ENCODE results near the gene FBXO45. TPM values are rescaled to one million over a fixed set of nuclear protein-coding genes. Genes with fewer than 3 reads are reported as not detected.
"Not testable (repeated sequence)": the region's sequence is repeated elsewhere in the genome, so short reads cannot be mapped to it uniquely, and the experiment has no call there.

The FBXO45 gene
- total RNA-seq, 1 donor from 2014 or later = 6.4 TPM

GRCh38 chr3:196636369-196637349, 68.2 kb downstream of the FBXO45 start:
- intact Hi-C loops (cut with DNase I) = no loop called here
- no peak for DNase-seq (ENCODE audit: low spot score)

- intact Hi-C loops (cut with DNase I) = not testable (repeated sequence)
Measured at GRCh38 chr3:196637941-196638340, 69.5 kb downstream of the FBXO45 start.

More at GRCh38 chr3:196637941-196638340, 69.5 kb downstream of the FBXO45 start:
- DNase-seq (ENCODE audit: low spot score) = not testable (repeated sequence)

Other genes starting within 250 kb of the FBXO45 start
- not detected for gene TM4SF19, start 230.3 kb upstream of the FBXO45 start, total RNA-seq
- gene UBXN7, start 136.2 kb upstream of the FBXO45 start, total RNA-seq = 30.1 TPM
- gene RNF168, start 64.9 kb upstream of the FBXO45 start, total RNA-seq = 21.8 TPM
- 28.7 TPM for gene SMCO1, start 53.3 kb upstream of the FBXO45 start, total RNA-seq
- gene WDR53, start 106 bp upstream of the FBXO45 start, total RNA-seq = 8.4 TPM
- gene NRROS, start 71.0 kb downstream of the FBXO45 start, total RNA-seq = 2.6 TPM
- gene CEP19, start 143.6 kb downstream of the FBXO45 start, total RNA-seq = 1.2 TPM
- 16.9 TPM for gene PIGX, start 143.7 kb downstream of the FBXO45 start, total RNA-seq
- gene PAK2, start 171.2 kb downstream of the FBXO45 start, total RNA-seq = 43.3 TPM